Activated CD8-positive, alpha-beta memory T cell treated with anti-CD3 and anti-CD28 coated beads for 1 hour (primary cell): ENCODE results near the gene PRRC2A.

Source experiments
- DNase-seq, 2 donors: peaks; one replicate each; pipeline ENCODE4 v3.0.0-alpha.2; 2020; ENCODE audit warnings: low read depth in 1 of 2; ENCODE audit errors: extremely low read depth in 1 of 2

Gene PRRC2A

DNA sequence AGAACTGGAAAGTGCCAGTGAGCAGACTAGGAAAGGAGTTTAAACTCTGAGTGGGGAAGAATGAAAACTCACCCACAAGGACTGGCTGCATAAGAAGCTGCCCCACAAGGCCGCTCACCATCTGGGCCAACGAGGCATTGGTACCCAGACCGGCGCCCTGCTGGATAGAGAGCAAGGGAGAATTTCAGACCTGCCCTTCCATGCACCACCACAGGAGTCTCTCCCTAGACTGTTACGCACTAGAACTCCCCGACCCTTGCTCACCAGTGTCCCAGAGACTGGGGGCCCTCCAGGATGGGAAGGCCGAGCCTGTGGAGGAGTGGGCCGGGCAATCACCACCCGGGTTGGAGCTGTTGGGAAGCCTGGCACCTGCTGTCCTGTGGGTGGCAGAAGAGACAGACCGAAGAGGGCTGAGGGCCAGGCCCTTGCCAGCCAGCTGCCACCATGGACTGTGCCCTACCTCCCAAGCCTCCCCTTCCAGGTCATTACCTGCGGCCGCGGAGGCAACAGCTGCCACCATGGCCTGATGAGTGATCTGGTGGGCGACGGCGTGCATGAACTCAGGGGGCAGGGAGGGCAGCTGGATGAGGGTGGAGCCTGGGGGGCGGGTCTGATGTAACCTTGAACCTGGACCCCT is 23.4 kb downstream of the PRRC2A start:
- DNase-seq: no peak

DNA sequence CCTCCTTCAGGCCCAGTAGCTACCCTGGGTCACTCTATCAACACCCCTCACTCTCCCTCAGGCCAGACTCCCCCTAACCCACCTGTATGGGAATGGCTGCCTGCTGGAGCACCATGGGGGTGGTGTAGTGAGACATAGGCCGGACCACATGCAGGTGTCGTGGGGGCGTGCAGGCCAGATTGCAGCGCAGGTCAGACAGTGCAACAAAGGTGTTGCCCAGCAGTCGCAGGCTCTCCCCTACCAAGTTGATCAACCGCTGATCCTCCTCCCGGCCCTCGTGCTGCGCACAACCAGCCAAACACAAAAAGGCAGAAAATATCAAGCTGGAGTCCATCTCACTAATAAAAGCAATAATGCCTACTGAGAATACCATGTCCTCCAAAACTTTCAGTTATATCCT is 24.8 kb downstream of the PRRC2A start:
- DNase-seq: no peak

- no peak for DNase-seq
Observed at GRCh38 chr6:31651602-31652191, 31.2 kb downstream of the PRRC2A start.

DNA sequence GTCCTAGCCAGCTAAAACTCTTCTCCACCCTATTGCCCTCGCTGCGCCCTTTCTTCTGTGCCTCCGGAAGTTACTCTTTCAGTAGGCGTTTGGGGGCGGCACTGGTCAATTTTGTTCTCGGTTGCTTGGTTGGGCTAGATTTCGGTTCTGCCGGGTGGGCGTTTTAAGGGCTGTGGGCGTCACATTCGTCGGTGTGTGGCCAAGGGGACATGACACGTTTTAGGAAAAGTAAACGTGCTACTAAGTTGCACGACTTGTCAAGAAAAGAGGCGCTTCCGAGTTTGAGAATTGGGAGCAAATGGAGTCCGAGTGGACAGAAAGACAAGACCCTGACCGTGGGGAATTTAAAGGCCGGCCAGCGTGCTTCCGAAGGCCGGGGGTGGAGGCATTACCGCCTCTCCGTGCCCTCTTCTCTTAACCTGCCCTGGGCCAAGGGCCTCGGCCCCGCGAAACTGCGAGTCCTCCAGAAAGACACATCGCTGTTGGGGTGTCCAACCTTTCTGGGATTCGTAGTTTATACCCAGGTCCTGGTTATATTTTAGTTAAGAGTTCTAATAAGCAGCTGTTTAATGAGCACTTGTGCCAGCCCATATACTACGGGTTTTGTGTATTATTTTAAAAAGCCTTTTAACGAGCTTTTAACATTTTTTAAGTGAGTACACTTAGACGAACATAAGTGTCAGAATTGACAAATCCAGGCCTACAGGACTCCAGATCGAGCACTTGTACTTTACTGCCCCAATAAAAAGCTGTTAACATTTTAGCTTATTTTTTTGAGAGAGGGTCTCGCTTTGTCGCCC is 32.6 kb downstream of the PRRC2A start:
- DNase-seq: peak; percentile 66 to 69

DNA sequence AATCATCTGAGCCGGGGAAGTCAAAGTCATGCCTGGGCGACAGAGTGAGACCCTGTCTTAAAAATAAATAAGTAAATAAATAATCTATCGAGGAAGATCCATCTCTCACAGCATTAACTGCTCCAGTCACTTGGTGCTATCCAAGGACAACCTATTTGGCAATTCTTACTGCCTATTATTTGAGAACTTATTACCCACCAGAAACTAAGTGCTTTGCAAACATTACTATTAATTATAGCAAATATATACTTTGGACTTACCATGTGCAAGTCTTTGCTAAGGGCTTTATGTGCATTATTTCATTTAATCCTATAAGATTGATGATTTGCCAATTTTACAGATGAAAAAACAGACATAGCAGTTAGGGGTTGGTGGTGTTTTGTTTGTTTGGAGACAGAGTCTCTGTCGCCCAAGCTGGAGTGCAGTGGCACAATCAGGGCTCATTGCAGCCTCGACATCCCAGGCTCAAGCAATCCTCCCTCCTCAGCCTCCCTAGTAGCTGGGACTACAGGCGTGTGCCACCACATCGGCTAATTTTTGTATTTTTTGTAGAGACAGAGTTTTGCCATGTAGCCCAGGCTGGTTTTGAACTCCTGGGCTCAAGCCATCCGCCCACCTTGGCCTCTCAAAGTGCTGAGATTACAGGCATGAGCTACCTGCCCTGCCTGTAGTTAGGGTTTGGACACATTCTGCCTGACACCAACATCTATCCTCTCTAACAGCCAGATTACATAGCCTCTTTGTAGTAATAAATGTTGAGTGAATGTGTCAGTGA is 34.2 kb downstream of the PRRC2A start:
- DNase-seq: no peak

DNA sequence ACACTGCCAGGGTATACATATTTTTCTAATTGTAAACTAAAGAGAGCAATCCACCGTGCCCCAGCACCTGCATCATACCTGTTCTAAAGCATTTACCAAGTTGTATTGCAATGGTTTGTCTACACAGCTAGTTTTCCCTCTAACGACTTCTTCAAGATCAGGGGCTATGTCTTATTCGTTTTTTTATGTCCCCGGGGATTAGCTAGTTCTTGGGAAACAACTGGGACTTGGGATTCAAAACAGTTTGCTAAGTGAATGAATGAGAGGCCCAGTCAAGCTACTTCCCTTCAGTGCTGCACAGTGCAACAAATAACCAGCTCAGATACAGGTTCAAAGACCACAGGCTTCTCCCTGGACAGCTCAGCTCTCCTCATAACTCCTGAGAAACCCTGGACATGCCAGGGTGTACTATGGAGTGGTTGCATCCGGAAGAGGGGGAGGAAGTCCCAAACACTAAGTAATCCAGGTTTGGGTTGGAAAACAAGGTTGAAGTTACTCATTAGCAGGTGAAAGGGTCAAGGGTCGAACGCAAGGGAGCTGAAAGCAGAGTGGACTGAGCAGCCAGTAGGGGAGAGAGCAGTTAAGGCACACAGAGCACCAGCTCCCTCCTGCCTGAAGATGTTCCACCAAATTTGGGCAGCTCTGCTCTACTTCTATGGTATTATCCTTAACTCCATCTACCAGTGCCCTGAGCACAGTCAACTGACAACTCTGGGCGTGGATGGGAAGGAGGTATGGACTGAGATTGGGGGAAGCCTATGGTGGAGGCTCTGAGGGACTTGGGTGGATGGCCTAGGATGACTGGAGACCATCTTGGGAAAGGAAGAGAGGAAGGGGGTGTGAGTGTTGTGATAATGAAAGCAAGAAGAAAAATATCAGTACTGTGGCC is 35.1 kb downstream of the PRRC2A start, which contains the start of gene APOM:
Gene APOM (plus strand): TSS at position 546 of the 889 bp plus-strand sequence. CDS start 73 bp downstream, at position 619.
- no peak for DNase-seq

GRCh38 chr6:31657406-31658157 is 37.1 kb downstream of the PRRC2A start:
- DNase-seq: no peak

- DNase-seq: no peak
Observed at GRCh38 chr6:31658158-31658688, 37.7 kb downstream of the PRRC2A start.

GRCh38 chr6:31658983-31659648 is 38.6 kb downstream of the PRRC2A start:
- DNase-seq: no peak

DNA sequence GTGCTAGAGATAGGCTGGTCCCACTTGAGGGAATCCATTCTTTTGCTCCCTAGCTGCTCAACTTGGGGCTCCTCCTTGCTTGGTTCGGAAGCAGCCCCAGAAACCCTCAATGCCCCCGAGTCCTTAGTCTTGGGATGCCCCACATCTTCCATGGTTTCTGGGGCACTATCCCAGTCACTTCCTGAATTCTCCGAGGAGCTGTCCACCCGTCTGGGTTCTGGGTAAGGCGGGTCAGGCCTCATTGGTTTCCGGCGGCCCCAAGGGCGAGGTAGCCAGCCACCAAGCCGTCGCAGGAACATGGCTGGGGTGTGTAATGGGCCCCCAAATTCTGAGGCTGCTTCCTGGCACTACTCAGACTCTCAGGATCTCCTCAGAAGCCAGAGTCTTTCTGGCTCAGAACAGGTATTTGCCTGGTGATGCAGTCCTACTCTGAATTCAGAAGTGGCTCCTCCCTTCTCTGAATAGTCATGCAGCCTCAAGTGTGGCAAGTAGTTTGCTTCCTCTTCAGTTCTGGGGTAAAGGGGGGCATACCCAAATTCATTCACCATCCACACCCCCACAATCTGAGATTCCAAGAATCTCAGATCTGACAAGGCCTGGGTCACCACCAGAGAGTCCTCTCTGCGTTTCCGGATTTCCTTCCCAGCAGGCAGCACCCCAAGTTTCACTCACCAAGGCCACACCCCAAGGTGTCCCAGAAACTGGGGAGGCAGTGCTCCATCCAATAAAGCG is 39.3 kb downstream of the PRRC2A start:
- no peak for DNase-seq

- peak; percentile 37 to 70 for DNase-seq
Observed at GRCh38 chr6:31660381-31661261, 40.1 kb downstream of the PRRC2A start, which contains the start of gene C6orf47. TSS of gene C6orf47 (minus strand) at chr6:31660778. CDS start at chr6:31659947, 831 bp downstream.

GRCh38 chr6:31661262-31662123 is 41.0 kb downstream of the PRRC2A start:
- no peak for DNase-seq

DNA sequence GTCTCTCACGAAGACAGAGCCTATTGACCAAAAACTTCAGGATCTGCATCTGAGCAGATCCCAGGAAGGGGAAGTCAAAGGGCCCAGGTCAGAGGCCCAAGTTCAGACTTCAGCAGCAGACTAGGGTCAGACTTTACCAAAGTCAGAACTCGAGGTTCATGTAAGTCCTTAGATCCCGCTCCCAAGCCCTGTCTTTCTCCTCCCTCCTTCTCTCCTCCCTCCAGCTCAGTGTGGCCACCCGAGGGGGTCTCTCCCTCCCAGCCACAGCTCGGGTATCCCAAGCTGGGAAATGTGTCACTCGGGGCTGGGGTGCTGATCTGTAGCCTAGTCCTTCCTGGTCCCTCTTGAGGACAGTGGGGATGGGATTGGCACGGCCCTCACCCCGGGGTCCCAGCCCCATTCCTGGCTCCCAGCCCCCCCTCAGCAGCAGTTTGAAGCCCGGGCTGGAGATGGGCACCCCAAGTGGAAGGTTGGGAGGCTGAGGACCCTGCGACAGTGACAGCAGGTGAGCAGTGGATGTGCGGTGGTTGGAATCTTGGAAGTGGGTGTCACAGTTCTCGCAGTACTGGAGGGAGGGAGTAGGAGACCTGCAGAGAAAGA is 41.7 kb downstream of the PRRC2A start:
- DNase-seq: no peak

DNA sequence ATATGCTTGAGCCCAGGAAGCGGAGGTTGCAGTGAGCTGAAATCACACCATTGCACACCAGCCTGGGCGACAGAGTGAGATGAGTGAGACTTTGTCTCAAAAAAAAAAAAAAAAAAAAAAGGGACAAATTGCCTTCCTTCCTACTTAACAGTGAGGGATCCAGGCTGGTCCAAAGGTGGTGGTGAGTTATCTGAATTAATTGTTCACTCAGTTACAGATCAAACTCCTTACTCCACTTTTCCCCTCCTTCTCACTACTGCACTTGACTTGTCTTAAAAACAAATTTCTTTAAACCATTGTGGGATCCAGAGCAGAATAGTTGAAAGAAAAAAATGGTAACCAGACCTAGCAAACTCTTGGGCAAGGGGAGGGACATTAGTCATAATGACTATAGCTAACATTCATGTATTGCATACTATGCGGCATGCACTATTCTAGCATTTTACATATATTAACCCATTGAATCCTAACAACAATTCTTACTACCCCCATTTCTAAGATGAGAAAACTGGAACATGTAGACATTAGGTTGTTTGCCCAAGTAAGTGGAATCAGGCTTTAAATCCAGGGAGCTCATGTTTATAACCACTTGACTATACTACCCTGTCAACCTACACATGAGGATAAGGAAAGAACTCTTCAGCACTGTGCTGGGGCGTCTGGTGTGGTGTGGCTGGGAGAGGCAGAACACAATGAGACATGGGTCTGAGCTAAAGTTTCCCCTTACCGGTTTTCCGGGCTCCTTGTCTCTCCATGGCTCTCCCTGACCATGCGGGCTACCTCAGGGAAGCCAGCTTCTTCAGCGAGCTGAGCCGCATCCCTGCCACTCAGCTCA is 42.8 kb downstream of the PRRC2A start:
- no peak for DNase-seq
